Measurements from ENCODE around the gene DLGAP3.

GRCh38 chr1:34885405-34886247 lies 43.8 kb downstream of the DLGAP3 start:
- no peak for TF ChIP-seq POLR2A (IDR thresholded peaks at IDR 0.05; ENCODE audit: low read length)
- TF ChIP-seq GATA1 (IDR thresholded peaks at IDR 0.05; ENCODE audit: low read depth, low read length): no peak

Measured in erythroblast (primary cell).